Cardiac muscle cell (in vitro differentiated cells and primary cell): ENCODE measurements around the gene UNC80. TPM values are rescaled to one million over a fixed set of nuclear protein-coding genes. Genes with fewer than 3 reads are reported as not detected.

ENCODE experiments used
- DNase-seq, 2 donors: peaks; one replicate each; pipeline versions ENCODE4 v3.0.0 to v3.0.0-alpha.2; 2010 to 2017; ENCODE audit warnings: low read depth in 1 of 2, low spot score in 1 of 2
- H3K27ac ChIP-seq: fragments of 200-600 bp; sonication (generic); 2 replicates; pipeline ENCODE4 v1.5.1; 2016
- H3K27me3 ChIP-seq: fragments of 200-600 bp; sonication (generic); 2 replicates; pipeline ENCODE4 v1.6.0; 2016; ENCODE audit warnings: control low read depth
- H3K36me3 ChIP-seq: fragments of 200-600 bp; sonication (generic); 2 replicates; pipeline ENCODE4 v1.5.1; 2016; ENCODE audit warnings: control low read depth
- H3K4me1 ChIP-seq: fragments of 200-600 bp; sonication (generic); 2 replicates; pipeline ENCODE4 v1.8.1; 2017; ENCODE audit warnings: low read depth, mild to moderate bottlenecking, mixed run types
- H3K4me3 ChIP-seq: fragments of 200-600 bp; sonication (generic); 2 replicates; pipeline ENCODE4 v1.5.1; 2016; ENCODE audit warnings: mild to moderate bottlenecking
- H3K9me3 ChIP-seq: fragments of 200-600 bp; sonication (generic); 2 replicates; pipeline ENCODE4 v1.5.1; 2017; ENCODE audit warnings: low read depth, mild to moderate bottlenecking, control low read depth
- CTCF ChIP-seq: IDR thresholded peaks from 2 replicates; pipeline ENCODE4 v1.5.1; 2012; ENCODE audit warnings: low read depth, mild to moderate bottlenecking, low read length
- polyA plus RNA-seq: library from polyadenylated mRNA; unstranded; fragments of >200 nt; fragmentation: Nextera tagmentation; extraction: Ambion mirVana; gene quantifications from 2 replicates; pipeline ENCODE4 v1.2.1, GENCODE V29; 2016
- total RNA-seq: library from RNA; depleted of rRNA; stranded (reverse); fragments of >200 nt; gene quantifications from 2 replicates; pipeline ENCODE4 v1.2.3, GENCODE V29; 2016

The UNC80 gene
- total and polyA plus RNA-seq, 2 experiments from 2014 or later = 0.39 to 0.54 TPM

GRCh38 chr2:209766613-209767012 is 5.0 kb upstream of the UNC80 start:
- Histone ChIP-seq H3K9me3 (no peaks in the 10 kb centered on the region), H3K27me3 (peaks cover 61% of the 10 kb centered on the region), H3K36me3 (no peaks in the 10 kb centered on the region), H3K27ac (no peak overlapping the region), H3K4me1 (no peaks in the 10 kb centered on the region), H3K4me3 (no peak overlapping the region)
- DNase-seq = no peak
- no peak for TF ChIP-seq CTCF

GRCh38 chr2:209767316-209767715 is 4.3 kb upstream of the UNC80 start:
- Histone ChIP-seq H3K4me3 (no peak overlapping the region), H3K4me1 (no peaks in the 10 kb centered on the region), H3K27ac (no peak overlapping the region), H3K27me3 (peaks cover 57% of the 10 kb centered on the region), H3K9me3 (no peaks in the 10 kb centered on the region), H3K36me3 (no peaks in the 10 kb centered on the region)
- no peak for TF ChIP-seq CTCF
- DNase-seq = no peak

- H3K9me3 ChIP-seq = no peaks in the 10 kb centered on the region
- H3K27me3 ChIP-seq = peaks cover 65% of the 10 kb centered on the region
- no peaks in the 10 kb centered on the region for H3K36me3 ChIP-seq
- DNase-seq = no peak
- no peak for TF ChIP-seq CTCF
- no peak overlapping the region for H3K4me3 ChIP-seq
- no peaks in the 10 kb centered on the region for H3K4me1 ChIP-seq
- no peak overlapping the region for H3K27ac ChIP-seq
Observed at GRCh38 chr2:209768557-209768956, 3.1 kb upstream of the UNC80 start.

GRCh38 chr2:209772290-209772685 is 656 bp downstream of the UNC80 start:
- TF ChIP-seq CTCF = no peak
- Histone ChIP-seq H3K9me3 (no peaks in the 10 kb centered on the region), H3K4me3 (peak overlapping the region; percentile 57), H3K27ac (no peak overlapping the region), H3K4me1 (no peaks in the 10 kb centered on the region), H3K27me3 (peaks cover 66% of the 10 kb centered on the region), H3K36me3 (no peaks in the 10 kb centered on the region)
- peak in 1 of 2 donors; percentile 22 for DNase-seq

GRCh38 chr2:209773377-209773776 is 1.7 kb downstream of the UNC80 start:
- H3K27me3 ChIP-seq = peaks cover 55% of the 10 kb centered on the region
- no peaks in the 10 kb centered on the region for H3K36me3 ChIP-seq
- no peak overlapping the region for H3K27ac ChIP-seq
- H3K4me3 ChIP-seq = no peak overlapping the region
- TF ChIP-seq CTCF = no peak
- H3K9me3 ChIP-seq = no peaks in the 10 kb centered on the region
- no peak for DNase-seq
- no peaks in the 10 kb centered on the region for H3K4me1 ChIP-seq

GRCh38 chr2:209787416-209787815 is 15.8 kb downstream of the UNC80 start:
- Histone ChIP-seq H3K36me3 (no peaks in the 10 kb centered on the region), H3K27me3 (no peaks in the 10 kb centered on the region), H3K9me3 (no peaks in the 10 kb centered on the region), H3K27ac (no peak overlapping the region), H3K4me1 (no peaks in the 10 kb centered on the region), H3K4me3 (no peak overlapping the region)
- DNase-seq = no peak
- no peak for TF ChIP-seq CTCF
